Esophagus muscularis mucosa (tissue), 4 donors: ENCODE results near the gene ATP6V1F. TPM values are rescaled to one million over a fixed set of nuclear protein-coding genes. Genes with fewer than 3 reads are reported as not detected.

Source experiments
- DNase-seq: peaks from one replicate; pipeline ENCODE4 v3.0.0-alpha.2; 2017; ENCODE audit errors: extremely low spot score
- H3K27ac ChIP-seq, 4 donors: fragments of 200-600 bp; sonication (generic); replicated peaks in 1 of 4; 1 replicate in 3 of 4; 2 replicates in 1 of 4; pipeline ENCODE4 v1.5.1; 2016 to 2019; ENCODE audit warnings: mild to moderate bottlenecking in 1 of 4
- H3K27me3 ChIP-seq, 4 donors: fragments of 200-600 bp; sonication (generic); one replicate each; pipeline versions ENCODE4 v1.5.1 to v1.6.0; 2016 to 2019
- H3K36me3 ChIP-seq, 4 donors: fragments of 200-600 bp; sonication (generic); one replicate each; pipeline ENCODE4 v1.5.1; 2016 to 2019
- H3K4me1 ChIP-seq, 4 donors: fragments of 200-600 bp; sonication (generic); one replicate each; pipeline ENCODE4 v1.5.1; 2016 to 2019
- H3K4me3 ChIP-seq, 4 donors: fragments of 200-600 bp; sonication (generic); 1 replicate in 2 of 4; 2 replicates in 2 of 4; pipeline ENCODE4 v1.5.1; 2016 to 2019; ENCODE audit warnings: mild to moderate bottlenecking in 4 of 4, moderate library complexity in 1 of 4
- H3K9me3 ChIP-seq, 4 donors: fragments of 200-600 bp; sonication (generic); 1 replicate in 3 of 4; 2 replicates in 1 of 4; pipeline ENCODE4 v1.5.1; 2016 to 2019
- EP300 ChIP-seq: sonication (generic); formaldehyde crosslinking; IDR thresholded peaks from one replicate; pipeline ENCODE4 v1.6.1; 2017; ENCODE audit warnings: antibody characterized with exemption
- POLR2A ChIP-seq: fragments of 450-650 bp; IDR thresholded peaks from one replicate; pipeline ENCODE4 v1.6.1; 2017; ENCODE audit warnings: antibody characterized with exemption, moderate library complexity, mild to moderate bottlenecking, low read depth
- POLR2AphosphoS5 ChIP-seq, 2 donors: sonication (generic); formaldehyde crosslinking; IDR thresholded peaks; one replicate each; pipeline ENCODE4 v1.6.1; 2017; ENCODE audit warnings: antibody characterized with exemption in 2 of 2
- WGBS: methylation state at CpG from one replicate; pipeline ENCODE4 v1.1.5; 2018; 5-methylcytosine and 5-hydroxymethylcytosine counted together
- intact Hi-C: fragments of 100-400 bp; cut with DNase I; formaldehyde crosslinking; loops from one replicate; pipeline ENCODE4 v1.15.1; 2023
- total RNA-seq, 4 donors: library from RNA; depleted of rRNA; stranded (reverse); fragments of >200 nt; gene quantifications; one replicate each; pipeline versions ENCODE4 v1.1.0 to v1.2.1, GENCODE V29; 2016
- TF ChIP-seq, protein P1 (sequence below), 3 experiments: fragments of 200-600 bp in 2 of 3; fragments of 450-650 bp in 1 of 3; sonication (generic) in 2 of 3; IDR thresholded peaks; one replicate each; pipeline ENCODE4 v1.5.1; 2017 to 2019; ENCODE audit warnings: antibody characterized with exemption in 3 of 3, mild to moderate bottlenecking in 2 of 3, moderate library complexity in 1 of 3

ATP6V1F gene
- total RNA-seq, 4 donors from 2014 or later = 74.3 to 108 (median 91.9) TPM

DNA sequence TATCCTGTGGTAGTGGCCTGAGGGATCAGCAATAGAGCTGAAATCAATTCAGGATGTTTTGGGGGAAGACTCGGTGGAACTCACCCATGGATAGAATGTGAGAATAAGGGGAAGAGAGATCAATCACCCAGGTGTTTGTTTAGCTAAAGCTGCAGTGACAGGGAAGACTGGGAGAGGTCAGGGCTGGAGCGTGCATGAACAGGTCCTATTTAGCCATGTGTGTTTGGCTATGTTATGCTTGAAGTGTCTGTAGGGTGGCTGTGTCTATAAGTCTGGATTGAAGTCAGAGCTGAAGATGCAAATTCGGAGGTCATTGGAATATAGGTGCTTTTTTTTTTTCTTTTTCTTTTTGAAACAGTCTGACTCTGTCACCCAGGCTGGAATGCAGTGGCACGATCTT, 4.6 kb downstream of the ATP6V1F start:
- intact Hi-C loops = loop anchor here (5.0 kb wide), 1 partner anchor 75 kb away; the partner anchor contains the start of gene CCDC136
- TF ChIP-seq EP300 (no peak), POLR2A (no peak), POLR2AphosphoS5 (IDR thresholded peaks at IDR 0.05) (no peak)
- TF ChIP-seq, protein P1, sequence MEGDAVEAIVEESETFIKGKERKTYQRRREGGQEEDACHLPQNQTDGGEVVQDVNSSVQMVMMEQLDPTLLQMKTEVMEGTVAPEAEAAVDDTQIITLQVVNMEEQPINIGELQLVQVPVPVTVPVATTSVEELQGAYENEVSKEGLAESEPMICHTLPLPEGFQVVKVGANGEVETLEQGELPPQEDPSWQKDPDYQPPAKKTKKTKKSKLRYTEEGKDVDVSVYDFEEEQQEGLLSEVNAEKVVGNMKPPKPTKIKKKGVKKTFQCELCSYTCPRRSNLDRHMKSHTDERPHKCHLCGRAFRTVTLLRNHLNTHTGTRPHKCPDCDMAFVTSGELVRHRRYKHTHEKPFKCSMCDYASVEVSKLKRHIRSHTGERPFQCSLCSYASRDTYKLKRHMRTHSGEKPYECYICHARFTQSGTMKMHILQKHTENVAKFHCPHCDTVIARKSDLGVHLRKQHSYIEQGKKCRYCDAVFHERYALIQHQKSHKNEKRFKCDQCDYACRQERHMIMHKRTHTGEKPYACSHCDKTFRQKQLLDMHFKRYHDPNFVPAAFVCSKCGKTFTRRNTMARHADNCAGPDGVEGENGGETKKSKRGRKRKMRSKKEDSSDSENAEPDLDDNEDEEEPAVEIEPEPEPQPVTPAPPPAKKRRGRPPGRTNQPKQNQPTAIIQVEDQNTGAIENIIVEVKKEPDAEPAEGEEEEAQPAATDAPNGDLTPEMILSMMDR (IDR thresholded peaks at IDR 0.05) = no peak
- WGBS = 85% methylated on average over 4 of the region's 4 CpGs
- no peak overlapping the region for H3K4me3 ChIP-seq
- peaks cover 13 to 24% (median 15%) of the 10 kb centered on the region in 4 donors for H3K36me3 ChIP-seq
- peaks cover 31 to 58% (median 42%) of the 10 kb centered on the region in 4 donors for H3K4me1 ChIP-seq
- no peak for DNase-seq
- H3K27ac ChIP-seq = no peak overlapping the region
- H3K9me3 ChIP-seq = no peaks in the 10 kb centered on the region
- H3K27me3 ChIP-seq = no peaks in the 10 kb centered on the region

DNA sequence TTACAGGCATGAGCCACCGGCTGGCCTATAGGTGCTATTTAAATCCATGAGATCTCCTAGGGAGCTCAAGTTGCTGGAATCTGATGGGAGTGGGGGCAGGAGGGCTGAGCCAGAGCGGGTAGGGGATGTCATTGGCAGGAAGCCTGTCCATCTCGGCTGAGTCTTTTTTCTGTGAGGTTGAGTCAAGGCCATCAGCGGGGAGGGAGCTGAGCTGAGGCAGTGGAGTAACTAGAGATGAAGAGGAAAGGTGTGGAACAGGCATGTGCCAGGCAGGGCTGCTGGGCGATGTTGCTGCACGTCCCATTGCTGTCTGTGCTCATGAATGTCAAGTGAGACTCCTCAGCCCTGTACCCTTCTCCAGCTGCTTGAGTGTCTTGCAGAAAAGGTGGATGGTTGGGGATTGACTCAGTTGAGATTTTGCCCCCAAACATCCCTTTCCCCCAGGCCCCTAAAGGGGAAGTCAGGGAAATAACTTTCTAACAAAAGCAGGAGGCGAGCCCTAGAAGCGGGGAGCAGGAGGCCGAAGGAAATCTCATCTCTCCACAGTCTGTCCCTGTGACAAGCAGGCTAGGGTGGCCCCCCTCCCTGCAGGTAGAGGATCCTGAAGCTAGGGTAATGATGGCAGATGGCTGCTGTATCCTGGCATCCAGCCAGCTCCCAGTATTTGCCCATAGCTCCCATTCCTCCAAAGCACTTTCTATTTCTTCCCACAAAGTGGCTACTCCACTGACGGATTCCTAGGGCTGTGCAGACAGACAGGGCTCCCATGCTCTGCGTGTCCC, 5.4 kb downstream of the ATP6V1F start:
- Histone ChIP-seq H3K36me3 (peaks cover 13 to 24% (median 15%) of the 10 kb centered on the region in 4 donors), H3K27me3 (no peaks in the 10 kb centered on the region), H3K4me3 (no peak overlapping the region), H3K27ac (no peak overlapping the region), H3K4me1 (peaks cover 29 to 56% (median 39%) of the 10 kb centered on the region in 4 donors), H3K9me3 (no peaks in the 10 kb centered on the region)
- DNase-seq = no peak
- TF ChIP-seq POLR2A (no peak), EP300 (no peak), POLR2AphosphoS5 (IDR thresholded peaks at IDR 0.05) (no peak)
- TF ChIP-seq, protein P1 (IDR thresholded peaks at IDR 0.05) = no peak
- 81% methylated on average over 8 of the region's 11 CpGs for WGBS
- intact Hi-C loops = loop anchor here (5.0 kb wide), 1 partner anchor 76 kb away; the partner anchor contains the start of gene CCDC136

DNA sequence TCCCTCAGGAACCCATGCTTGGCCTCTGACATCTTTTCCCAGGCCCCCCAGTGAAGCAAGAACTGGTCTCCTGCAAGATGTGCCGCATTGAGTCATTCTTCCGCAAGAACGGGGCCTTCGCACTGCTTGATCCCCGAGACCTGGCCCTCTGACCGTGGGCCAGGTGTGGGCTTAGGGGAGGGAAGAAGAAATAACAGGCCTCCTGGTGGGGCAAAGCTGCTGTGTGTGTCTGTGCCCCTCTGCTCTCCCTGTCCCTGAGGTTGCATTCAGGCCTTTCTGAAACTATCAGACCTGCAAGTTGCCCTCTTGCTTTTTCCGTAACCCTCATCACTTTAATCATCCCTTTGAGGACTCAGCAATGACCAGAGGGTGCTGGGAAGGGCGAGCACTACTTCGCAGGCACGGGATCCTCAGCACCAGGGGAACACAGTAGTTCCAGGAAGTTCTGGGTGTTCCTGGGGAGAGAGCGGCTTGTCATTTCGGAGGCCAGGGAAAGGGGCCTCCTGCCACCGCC, 6.0 kb downstream of the ATP6V1F start:
- DNase-seq = no peak
- Histone ChIP-seq H3K27ac (peak overlapping the region in 2 of 4 donors; percentile 48 to 57), H3K4me1 (peaks cover 24 to 50% (median 33%) of the 10 kb centered on the region in 4 donors), H3K36me3 (peaks cover 13 to 24% (median 15%) of the 10 kb centered on the region in 4 donors), H3K4me3 (peak overlapping the region; percentile 62 to 72 (median 65)), H3K9me3 (no peaks in the 10 kb centered on the region), H3K27me3 (no peaks in the 10 kb centered on the region)
- intact Hi-C loops = loop anchor here (5.0 kb wide), 1 partner anchor 76 kb away; the partner anchor contains the start of gene CCDC136
- no peak for TF ChIP-seq EP300
- TF ChIP-seq, protein P1 (IDR thresholded peaks at IDR 0.05) = no peak
- no peak for TF ChIP-seq POLR2AphosphoS5 (IDR thresholded peaks at IDR 0.05)
- no peak for TF ChIP-seq POLR2A
- WGBS = 48% methylated on average over 13 of the region's 13 CpGs

DNA sequence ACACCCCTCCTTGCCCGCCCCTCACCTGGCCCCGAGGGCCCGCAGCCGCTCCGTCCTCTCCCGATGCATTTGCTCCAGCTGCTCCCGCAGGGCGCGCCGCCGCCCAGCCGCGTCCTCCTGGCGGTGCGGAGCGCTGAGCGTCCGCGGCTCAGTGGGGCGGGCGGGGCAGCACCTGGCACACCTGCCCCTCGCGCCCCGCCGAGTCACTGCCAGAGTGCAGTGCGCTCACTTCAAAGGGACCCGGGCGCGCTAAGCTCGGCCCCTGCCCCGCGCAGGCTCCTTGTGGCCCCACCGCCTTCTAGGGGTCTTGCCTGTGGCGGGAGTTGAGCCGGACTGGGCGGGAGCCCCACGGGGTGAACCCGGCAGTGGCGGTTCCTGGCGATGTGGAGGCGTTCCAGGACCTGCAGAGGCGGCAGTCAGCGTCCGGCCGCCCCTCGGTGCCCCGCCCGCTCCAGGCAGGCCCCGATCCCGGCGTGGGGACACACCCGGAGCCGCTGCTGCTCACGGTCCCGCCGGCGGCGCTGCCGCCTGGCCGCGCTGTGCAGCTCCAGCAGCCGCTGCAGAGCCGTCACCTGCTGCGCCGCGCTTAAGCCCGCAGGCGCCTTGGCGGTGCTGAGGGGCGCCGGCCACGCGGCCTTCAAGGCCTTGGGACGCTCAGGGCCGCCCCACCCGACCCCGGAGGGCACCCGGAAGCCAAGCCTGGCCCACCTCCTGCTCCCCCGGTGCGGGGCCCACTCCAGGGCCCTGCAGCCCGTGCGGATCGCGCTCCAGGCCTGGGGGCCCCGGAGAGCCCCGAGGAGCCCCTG, 6.7 kb downstream of the ATP6V1F start:
- WGBS = 1% methylated on average over 16 of the region's 86 CpGs
- TF ChIP-seq POLR2AphosphoS5 (IDR thresholded peaks at IDR 0.05) = no peak
- TF ChIP-seq, protein P1 (IDR thresholded peaks at IDR 0.05) = peak in 2 of 3 experiments; percentile 5 to 25
- Histone ChIP-seq H3K4me1 (peaks cover 19 to 43% (median 27%) of the 10 kb centered on the region in 4 donors), H3K4me3 (peak overlapping the region; percentile 62 to 72 (median 65)), H3K9me3 (no peaks in the 10 kb centered on the region), H3K27ac (peak overlapping the region in 3 of 4 donors; percentile 14 to 57 (median 48)), H3K27me3 (no peaks in the 10 kb centered on the region), H3K36me3 (peaks cover 13 to 24% (median 15%) of the 10 kb centered on the region in 4 donors)
- intact Hi-C loops = loop anchor here (5.0 kb wide), 1 partner anchor 77 kb away; the partner anchor contains the start of gene CCDC136
- DNase-seq = no peak
